Glutamatergic neuron (in vitro differentiated cells): ENCODE measurements around the gene KASH5. TPM values are rescaled to one million over a fixed set of nuclear protein-coding genes. Genes with fewer than 3 reads are reported as not detected.

Experiments
- DNase-seq: peaks from one replicate; pipeline ENCODE4 v3.0.0; 2022
- H3K27ac Mint-ChIP-seq: one replicate; pipeline ENCODE4 v1.8.0; 2020; ENCODE audit warnings: mild to moderate bottlenecking, mixed read lengths, inconsistent platforms; ENCODE audit not compliant: unreplicated experiment
- H3K27me3 Mint-ChIP-seq: one replicate; pipeline ENCODE4 v1.8.0; 2020; ENCODE audit warnings: mild to moderate bottlenecking, moderate library complexity, mixed read lengths, inconsistent platforms; ENCODE audit not compliant: unreplicated experiment
- H3K36me3 Mint-ChIP-seq: one replicate; pipeline ENCODE4 v1.8.0; 2020; ENCODE audit warnings: mild to moderate bottlenecking, mixed read lengths, inconsistent platforms; ENCODE audit not compliant: unreplicated experiment
- H3K4me1 Mint-ChIP-seq: one replicate; pipeline ENCODE4 v1.8.0; 2020; ENCODE audit warnings: mild to moderate bottlenecking, low read depth, mixed read lengths, inconsistent platforms; ENCODE audit not compliant: unreplicated experiment
- H3K4me3 Mint-ChIP-seq: one replicate; pipeline ENCODE4 v1.8.0; 2020; ENCODE audit warnings: mild to moderate bottlenecking, mixed read lengths, inconsistent platforms; ENCODE audit not compliant: unreplicated experiment
- H3K9me3 Mint-ChIP-seq: one replicate; pipeline ENCODE4 v1.8.0; 2020; ENCODE audit warnings: mild to moderate bottlenecking, moderate library complexity, mixed read lengths, inconsistent platforms; ENCODE audit not compliant: unreplicated experiment
- CTCF ChIP-seq: fragments of 200-600 bp; sonication (generic); IDR thresholded peaks from one replicate; pipeline ENCODE4 v1.5.0; 2021; ENCODE audit not compliant: partially characterized antibody, unreplicated experiment
- total RNA-seq: library from RNA; stranded (reverse); fragmentation: NEBNext Ultra II Directional; extraction: Animal tissue kit (Norgen Biotek cat#: 25700); gene quantifications from one replicate; pipeline ENCODE4 v1.2.1, GENCODE V29; 2021; ENCODE audit not compliant: unreplicated experiment

The KASH5 gene
- total RNA-seq, 1 donor from 2014 or later, result 0.49 TPM

GRCh38 chr19:49421039-49421877 lies 33.2 kb downstream of the KASH5 start:
- peak; percentile 87 for DNase-seq
- H3K27me3 Mint-ChIP-seq, result peaks cover 25% of the 10 kb centered on the region
- H3K36me3 Mint-ChIP-seq, result no peaks in the 10 kb centered on the region
- peaks cover 9% of the 10 kb centered on the region for H3K9me3 Mint-ChIP-seq
- peak overlapping the region; percentile 50 for H3K27ac Mint-ChIP-seq
- TF ChIP-seq CTCF, result no peak
- H3K4me3 Mint-ChIP-seq, result peak overlapping the region; percentile 67
- H3K4me1 Mint-ChIP-seq, result peaks cover 27% of the 10 kb centered on the region

- Mint-ChIP-seq H3K27me3 (peaks cover 26% of the 10 kb centered on the region), H3K36me3 (no peaks in the 10 kb centered on the region), H3K27ac (peak overlapping the region; percentile 50), H3K9me3 (peaks cover 11% of the 10 kb centered on the region), H3K4me3 (peak overlapping the region; percentile 67), H3K4me1 (peaks cover 33% of the 10 kb centered on the region)
- no peak for DNase-seq
- TF ChIP-seq CTCF, result no peak
Observed at GRCh38 chr19:49421878-49422202, 33.8 kb downstream of the KASH5 start.

- peak overlapping the region; percentile 88 for H3K4me3 Mint-ChIP-seq
- peaks cover 36% of the 10 kb centered on the region for H3K4me1 Mint-ChIP-seq
Observed at GRCh38 chr19:49422407-49423070, 34.5 kb downstream of the KASH5 start.

GRCh38 chr19:49423071-49423984 lies 35.3 kb downstream of the KASH5 start, which contains the start of gene PTH2:
Gene PTH2 (minus strand): TSS chr19:49423441. CDS start chr19:49423339, 102 bp downstream.
- H3K27me3 Mint-ChIP-seq, result peaks cover 31% of the 10 kb centered on the region
- H3K9me3 Mint-ChIP-seq, result peaks cover 20% of the 10 kb centered on the region
- peak within 1 kb of the TSS; percentile 88 for H3K4me3 Mint-ChIP-seq
- peaks cover 34% of the 10 kb centered on the region for H3K4me1 Mint-ChIP-seq
- no peaks in the 10 kb centered on the region for H3K36me3 Mint-ChIP-seq
- no peak for TF ChIP-seq CTCF
- H3K27ac Mint-ChIP-seq, result peak within 1 kb of the TSS; percentile 24
- no peak for DNase-seq

More at GRCh38 chr19:49422407-49423070, 34.5 kb downstream of the KASH5 start:
- peak; percentile 86 for DNase-seq
- Mint-ChIP-seq H3K27ac (peak overlapping the region; percentile 22), H3K27me3 (peaks cover 28% of the 10 kb centered on the region), H3K9me3 (peaks cover 15% of the 10 kb centered on the region), H3K36me3 (no peaks in the 10 kb centered on the region)
- TF ChIP-seq CTCF, result peak; percentile 79
